HepG2 (cell line): ENCODE data around the gene AKIRIN1. TPM values are rescaled to one million over a fixed set of nuclear protein-coding genes. Genes with fewer than 3 reads are reported as not detected.

Source experiments
- CCDC6 ChIP-seq: sonication (generic); formaldehyde crosslinking; IDR thresholded peaks from 2 replicates; pipeline ENCODE4 v1.8.1; 2022; ENCODE audit warnings: mild to moderate bottlenecking, missing genetic modification reagents, moderate library complexity
- CTCF ChIP-seq: sonication (generic); formaldehyde crosslinking; IDR thresholded peaks from 2 replicates; pipeline ENCODE4 v1.5.0; 2020; ENCODE audit warnings: mild to moderate bottlenecking, missing genetic modification reagents, moderate library complexity
- EHMT2 ChIP-seq: fragments of 200-600 bp; sonication (generic); IDR thresholded peaks from 2 replicates; pipeline ENCODE4 v1.7.0; 2017; ENCODE audit warnings: antibody characterized with exemption, low read depth, low read length, borderline replicate concordance
- GMEB2 ChIP-seq: IDR thresholded peaks from 2 replicates; pipeline ENCODE4 v1.6.1; 2016; ENCODE audit warnings: missing biosample characterization, missing genetic modification reagents, low read depth
- JUND ChIP-seq: sonication (generic); formaldehyde crosslinking; IDR thresholded peaks from 2 replicates; pipeline ENCODE4 v1.8.0; 2022; ENCODE audit warnings: mild to moderate bottlenecking, missing genetic modification reagents
- NCOA2 ChIP-seq: sonication (generic); formaldehyde crosslinking; IDR thresholded peaks from 2 replicates; pipeline ENCODE4 v1.8.0; 2022; ENCODE audit warnings: inconsistent platforms
- ZBED4 ChIP-seq: sonication (generic); formaldehyde crosslinking; IDR thresholded peaks from 2 replicates; pipeline ENCODE4 v1.4.0; 2020; ENCODE audit warnings: missing genetic modification reagents, borderline replicate concordance
- ZFP37 ChIP-seq: sonication (generic); formaldehyde crosslinking; IDR thresholded peaks from 2 replicates; pipeline ENCODE4 v1.4.0; 2020; ENCODE audit warnings: missing genetic modification reagents, borderline replicate concordance
- ZNF414 ChIP-seq: sonication (generic); formaldehyde crosslinking; IDR thresholded peaks from 2 replicates; pipeline ENCODE4 v1.5.0; 2020; ENCODE audit warnings: missing genetic modification reagents
- ZNF605 ChIP-seq: sonication (generic); formaldehyde crosslinking; IDR thresholded peaks from 2 replicates; pipeline ENCODE4 v1.8.0; 2022; ENCODE audit warnings: mild to moderate bottlenecking, missing genetic modification reagents
- polyA plus RNA-seq, 8 experiments: library from polyadenylated mRNA; depleted of rRNA in 3 of 8; stranded (reverse) in 7 of 8; unstranded in 1 of 8; fragments of >200 nt; fragmentation: Illumina TruSeq in 4 of 8; extraction: Trizol in 4 of 8; gene quantifications; 2 replicates each; pipeline versions ENCODE4 v1.2.1 to v1.2.3, GENCODE V29; 2011 to 2016; ENCODE audit warnings: low read depth in 4 of 8, missing spikeins in 1 of 8, mixed read lengths in 1 of 8; ENCODE audit not compliant: insufficient read depth in 1 of 8
- total RNA-seq, 5 experiments: library from RNA; depleted of rRNA; stranded (reverse); fragments of >200 nt; fragmentation: Illumina TruSeq; extraction: Trizol; gene quantifications; 2 replicates each; pipeline ENCODE4 v1.2.3, GENCODE V29; 2016; ENCODE audit warnings: low read depth in 1 of 5
- TF ChIP-seq, protein P1 (sequence below): sonication (generic); formaldehyde crosslinking; IDR thresholded peaks from 2 replicates; pipeline ENCODE4 v1.5.0; 2020; ENCODE audit warnings: missing genetic modification reagents
- TF ChIP-seq, protein P2 (sequence below): sonication (generic); formaldehyde crosslinking; IDR thresholded peaks from 2 replicates; pipeline ENCODE4 v1.5.1; 2020; ENCODE audit warnings: mild to moderate bottlenecking, missing genetic modification reagents, borderline replicate concordance

The AKIRIN1 gene
- total and polyA plus RNA-seq, 2 of the 13 experiments (the other 11 are each of a cell fraction or from before 2014, with no cell fraction given): 123 to 157 TPM

- TF ChIP-seq ZBED4 (CRISPR knock-in tag) (peak; percentile 82; the same call in 1 of the 2 replicates), ZFP37 (CRISPR knock-in tag) (no peak), ZNF414 (CRISPR knock-in tag) (no peak), EHMT2 (no peak), CTCF (CRISPR knock-in tag) (0 out of 2 replicates have a peak, but pooled peaks have one; percentile 10), ZNF605 (CRISPR knock-in tag) (no peak), NCOA2 (CRISPR knock-in tag) (peak; percentile 59; the same call in 1 of the 2 replicates), CCDC6 (CRISPR knock-in tag) (peak; percentile 67; the same call in 1 of the 2 replicates), JUND (0 out of 2 replicates have a peak, but pooled peaks have one; percentile 59), GMEB2 (CRISPR knock-in tag) (no peak)
- TF ChIP-seq, protein P1, sequence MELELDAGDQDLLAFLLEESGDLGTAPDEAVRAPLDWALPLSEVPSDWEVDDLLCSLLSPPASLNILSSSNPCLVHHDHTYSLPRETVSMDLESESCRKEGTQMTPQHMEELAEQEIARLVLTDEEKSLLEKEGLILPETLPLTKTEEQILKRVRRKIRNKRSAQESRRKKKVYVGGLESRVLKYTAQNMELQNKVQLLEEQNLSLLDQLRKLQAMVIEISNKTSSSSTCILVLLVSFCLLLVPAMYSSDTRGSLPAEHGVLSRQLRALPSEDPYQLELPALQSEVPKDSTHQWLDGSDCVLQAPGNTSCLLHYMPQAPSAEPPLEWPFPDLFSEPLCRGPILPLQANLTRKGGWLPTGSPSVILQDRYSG (CRISPR knock-in tag): no peak; the same call in 1 of the 2 replicates
- TF ChIP-seq, protein P2, sequence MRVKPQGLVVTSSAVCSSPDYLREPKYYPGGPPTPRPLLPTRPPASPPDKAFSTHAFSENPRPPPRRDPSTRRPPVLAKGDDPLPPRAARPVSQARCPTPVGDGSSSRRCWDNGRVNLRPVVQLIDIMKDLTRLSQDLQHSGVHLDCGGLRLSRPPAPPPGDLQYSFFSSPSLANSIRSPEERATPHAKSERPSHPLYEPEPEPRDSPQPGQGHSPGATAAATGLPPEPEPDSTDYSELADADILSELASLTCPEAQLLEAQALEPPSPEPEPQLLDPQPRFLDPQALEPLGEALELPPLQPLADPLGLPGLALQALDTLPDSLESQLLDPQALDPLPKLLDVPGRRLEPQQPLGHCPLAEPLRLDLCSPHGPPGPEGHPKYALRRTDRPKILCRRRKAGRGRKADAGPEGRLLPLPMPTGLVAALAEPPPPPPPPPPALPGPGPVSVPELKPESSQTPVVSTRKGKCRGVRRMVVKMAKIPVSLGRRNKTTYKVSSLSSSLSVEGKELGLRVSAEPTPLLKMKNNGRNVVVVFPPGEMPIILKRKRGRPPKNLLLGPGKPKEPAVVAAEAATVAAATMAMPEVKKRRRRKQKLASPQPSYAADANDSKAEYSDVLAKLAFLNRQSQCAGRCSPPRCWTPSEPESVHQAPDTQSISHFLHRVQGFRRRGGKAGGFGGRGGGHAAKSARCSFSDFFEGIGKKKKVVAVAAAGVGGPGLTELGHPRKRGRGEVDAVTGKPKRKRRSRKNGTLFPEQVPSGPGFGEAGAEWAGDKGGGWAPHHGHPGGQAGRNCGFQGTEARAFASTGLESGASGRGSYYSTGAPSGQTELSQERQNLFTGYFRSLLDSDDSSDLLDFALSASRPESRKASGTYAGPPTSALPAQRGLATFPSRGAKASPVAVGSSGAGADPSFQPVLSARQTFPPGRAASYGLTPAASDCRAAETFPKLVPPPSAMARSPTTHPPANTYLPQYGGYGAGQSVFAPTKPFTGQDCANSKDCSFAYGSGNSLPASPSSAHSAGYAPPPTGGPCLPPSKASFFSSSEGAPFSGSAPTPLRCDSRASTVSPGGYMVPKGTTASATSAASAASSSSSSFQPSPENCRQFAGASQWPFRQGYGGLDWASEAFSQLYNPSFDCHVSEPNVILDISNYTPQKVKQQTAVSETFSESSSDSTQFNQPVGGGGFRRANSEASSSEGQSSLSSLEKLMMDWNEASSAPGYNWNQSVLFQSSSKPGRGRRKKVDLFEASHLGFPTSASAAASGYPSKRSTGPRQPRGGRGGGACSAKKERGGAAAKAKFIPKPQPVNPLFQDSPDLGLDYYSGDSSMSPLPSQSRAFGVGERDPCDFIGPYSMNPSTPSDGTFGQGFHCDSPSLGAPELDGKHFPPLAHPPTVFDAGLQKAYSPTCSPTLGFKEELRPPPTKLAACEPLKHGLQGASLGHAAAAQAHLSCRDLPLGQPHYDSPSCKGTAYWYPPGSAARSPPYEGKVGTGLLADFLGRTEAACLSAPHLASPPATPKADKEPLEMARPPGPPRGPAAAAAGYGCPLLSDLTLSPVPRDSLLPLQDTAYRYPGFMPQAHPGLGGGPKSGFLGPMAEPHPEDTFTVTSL (CRISPR knock-in tag): peak; percentile 19; the same call in 1 of the 2 replicates
These were observed at the start of gene AKIRIN1 (continued) for GRCh38 chr1:38990738-38991637.
